Mesenchymal stem cell (in vitro differentiated cells and primary cell): ENCODE measurements around the gene LEF1.

Experiments used
- DNase-seq: peaks from one replicate; pipeline ENCODE4 v3.0.0-alpha.2; 2013
- H2AFZ ChIP-seq: one replicate; pipeline ENCODE4 v1.6.1; 2013; ENCODE audit warnings: low read depth, mild to moderate bottlenecking, control low read depth, inconsistent platforms, low read length, moderate library complexity
- H2AK5ac ChIP-seq: 2 replicates; pipeline ENCODE4 v1.6.1; 2013; ENCODE audit warnings: low read length, moderate library complexity, mild to moderate bottlenecking, inconsistent platforms; ENCODE audit not compliant: severe bottlenecking
- H2BK120ac ChIP-seq: one replicate; pipeline ENCODE4 v1.6.1; 2013; ENCODE audit warnings: low read depth, mild to moderate bottlenecking, inconsistent platforms, low read length, moderate library complexity
- H2BK12ac ChIP-seq, 2 experiments: one replicate each; pipeline ENCODE4 v1.6.1; 2013; ENCODE audit warnings: inconsistent platforms in 2 of 2, low read length in 2 of 2, mild to moderate bottlenecking in 2 of 2, moderate library complexity in 2 of 2, control low read depth in 1 of 2
- H2BK15ac ChIP-seq: one replicate; pipeline ENCODE4 v1.6.1; 2013; ENCODE audit warnings: mild to moderate bottlenecking, low read depth, inconsistent platforms; ENCODE audit not compliant: poor library complexity, severe bottlenecking
- H2BK5ac ChIP-seq: 2 replicates; pipeline ENCODE4 v1.6.1; 2013; ENCODE audit warnings: low read depth, mild to moderate bottlenecking, low read length, control low read depth, inconsistent platforms; ENCODE audit not compliant: poor library complexity, severe bottlenecking
- H3K14ac ChIP-seq, 2 experiments: one replicate each; pipeline ENCODE4 v1.6.1; 2013; ENCODE audit warnings: inconsistent platforms in 2 of 2, low read length in 2 of 2, control low read depth in 1 of 2, mild to moderate bottlenecking in 1 of 2, moderate library complexity in 1 of 2
- H3K18ac ChIP-seq, 2 experiments: one replicate each; pipeline ENCODE4 v1.6.1; 2013; ENCODE audit warnings: inconsistent platforms in 2 of 2, low read length in 2 of 2, control low read depth in 1 of 2, low read depth in 1 of 2, mild to moderate bottlenecking in 1 of 2
- H3K23ac ChIP-seq, 2 experiments: one replicate each; pipeline ENCODE4 v1.6.1; 2013; ENCODE audit warnings: inconsistent platforms in 2 of 2, low read length in 2 of 2, mild to moderate bottlenecking in 2 of 2, moderate library complexity in 2 of 2, control low read depth in 1 of 2
- H3K27ac ChIP-seq: 2 replicates; pipeline ENCODE4 v1.5.1; 2013; ENCODE audit warnings: mild to moderate bottlenecking, moderate library complexity, low read length, control low read depth, inconsistent platforms; ENCODE audit not compliant: poor library complexity, severe bottlenecking
- H3K27me3 ChIP-seq, 2 experiments: 2 replicates each; pipeline versions ENCODE4 v1.6.1 to v1.7.0; 2013; ENCODE audit warnings: low read length in 2 of 2, mild to moderate bottlenecking in 2 of 2, moderate library complexity in 2 of 2, control low read depth in 1 of 2, inconsistent platforms in 1 of 2; ENCODE audit not compliant: control insufficient read depth in 1 of 2, insufficient read depth in 1 of 2
- H3K36me3 ChIP-seq, 2 experiments: 2 replicates each; pipeline versions ENCODE4 v1.6.1 to v1.7.0; 2013; ENCODE audit warnings: low read length in 2 of 2, control low read depth in 1 of 2, inconsistent platforms in 1 of 2, low read depth in 1 of 2, mild to moderate bottlenecking in 1 of 2; ENCODE audit not compliant: insufficient read depth in 2 of 2, control insufficient read depth in 1 of 2
- H3K4ac ChIP-seq, 2 experiments: one replicate each; pipeline ENCODE4 v1.6.1; 2013; ENCODE audit warnings: inconsistent platforms in 2 of 2, low read length in 2 of 2, mild to moderate bottlenecking in 2 of 2, moderate library complexity in 2 of 2, control low read depth in 1 of 2, low read depth in 1 of 2
- H3K4me1 ChIP-seq: 2 replicates; pipeline ENCODE4 v1.6.1; 2013; ENCODE audit warnings: low read depth, low read length, control low read depth; ENCODE audit not compliant: control insufficient read depth, insufficient read depth
- H3K4me2 ChIP-seq: 2 replicates; pipeline ENCODE4 v1.6.1; 2013; ENCODE audit warnings: low read length, mild to moderate bottlenecking, inconsistent platforms; ENCODE audit not compliant: poor library complexity, severe bottlenecking
- H3K4me3 ChIP-seq, 2 experiments: 2 replicates each; pipeline versions ENCODE4 v1.5.1 to v1.7.0; 2013; ENCODE audit warnings: low read length in 2 of 2, mild to moderate bottlenecking in 2 of 2, control low read depth in 1 of 2, low read depth in 1 of 2; ENCODE audit not compliant: insufficient read depth in 1 of 2
- H3K79me1 ChIP-seq: replicated peaks from 2 replicates; pipeline ENCODE4 v1.6.1; 2013; ENCODE audit warnings: mild to moderate bottlenecking, control low read depth, low read length, inconsistent platforms; ENCODE audit not compliant: poor library complexity, severe bottlenecking
- H3K9ac ChIP-seq: 2 replicates; pipeline ENCODE4 v1.7.0; 2013; ENCODE audit warnings: mild to moderate bottlenecking, low read length, moderate library complexity
- H3K9me3 ChIP-seq: 2 replicates; pipeline ENCODE4 v1.7.0; 2013; ENCODE audit warnings: mild to moderate bottlenecking, low read length; ENCODE audit not compliant: control insufficient read depth
- H4K8ac ChIP-seq: one replicate; pipeline ENCODE4 v1.6.1; 2013; ENCODE audit warnings: inconsistent platforms, mild to moderate bottlenecking, low read length, moderate library complexity
- H4K91ac ChIP-seq: one replicate; pipeline ENCODE4 v1.6.1; 2013; ENCODE audit warnings: mild to moderate bottlenecking, low read length, inconsistent platforms
- WGBS: methylation state at CpG from one replicate; pipeline ENCODE4 v1.1.7; 2013; ENCODE audit warnings: mixed read lengths; 5-methylcytosine and 5-hydroxymethylcytosine counted together

Gene LEF1

GRCh38 chr4:108092288-108092687, 76.4 kb downstream of the LEF1 start:
- Histone ChIP-seq H4K91ac (no peak overlapping the region), H3K23ac (no peak overlapping the region), H3K4me2 (no peak overlapping the region), H3K27me3 (peaks cover 0 to 11% of the 10 kb centered on the region in 2 experiments), H3K18ac (no peak overlapping the region), H3K4me3 (no peak overlapping the region), H3K9me3 (no peaks in the 10 kb centered on the region), H3K4ac (no peak overlapping the region), H2AFZ (no peak overlapping the region), H3K4me1 (no peaks in the 10 kb centered on the region), H3K79me1 (no peaks in the 10 kb centered on the region), H3K27ac (no peak overlapping the region), H3K14ac (no peak overlapping the region), H2BK15ac (no peak overlapping the region), H3K9ac (no peak overlapping the region), H4K8ac (no peak overlapping the region), H2AK5ac (no peak overlapping the region), H2BK120ac (no peak overlapping the region), H2BK12ac (no peak overlapping the region), H2BK5ac (no peak overlapping the region), H3K36me3 (no peaks in the 10 kb centered on the region)
- 88% methylated on average over 1 of the region's 2 CpGs for WGBS
- no peak for DNase-seq

- Histone ChIP-seq H3K79me1 (no peaks in the 10 kb centered on the region), H3K4ac (no peak overlapping the region), H3K23ac (no peak overlapping the region), H2BK12ac (no peak overlapping the region), H4K91ac (no peak overlapping the region), H3K9me3 (no peaks in the 10 kb centered on the region), H3K18ac (no peak overlapping the region), H3K27me3 (no peaks in the 10 kb centered on the region), H2BK120ac (no peak overlapping the region), H4K8ac (no peak overlapping the region), H2AK5ac (no peak overlapping the region), H3K36me3 (no peaks in the 10 kb centered on the region), H3K14ac (no peak overlapping the region), H3K9ac (no peak overlapping the region), H2AFZ (no peak overlapping the region), H3K4me2 (no peak overlapping the region), H2BK5ac (no peak overlapping the region), H3K4me3 (no peak overlapping the region), H2BK15ac (no peak overlapping the region), H3K27ac (no peak overlapping the region), H3K4me1 (no peaks in the 10 kb centered on the region)
- DNase-seq, result no peak
- WGBS, result 84% methylated on average over 3 of the region's 6 CpGs
These were observed 81.3 kb downstream of the LEF1 start for GRCh38 chr4:108087293-108087967.

- Histone ChIP-seq H4K8ac (no peak overlapping the region), H2BK12ac (no peak overlapping the region), H4K91ac (no peak overlapping the region), H3K79me1 (no peaks in the 10 kb centered on the region), H3K27ac (no peak overlapping the region), H2AK5ac (no peak overlapping the region), H3K4me3 (no peak overlapping the region), H3K4me1 (no peaks in the 10 kb centered on the region), H3K4me2 (no peak overlapping the region), H3K9ac (no peak overlapping the region), H2BK120ac (no peak overlapping the region), H3K36me3 (peaks cover 0 to 3% of the 10 kb centered on the region in 2 experiments), H3K18ac (no peak overlapping the region), H3K23ac (no peak overlapping the region), H2BK15ac (no peak overlapping the region), H3K14ac (no peak overlapping the region), H3K4ac (no peak overlapping the region), H2AFZ (no peak overlapping the region), H3K27me3 (no peaks in the 10 kb centered on the region), H3K9me3 (no peaks in the 10 kb centered on the region), H2BK5ac (no peak overlapping the region)
- WGBS, result 90% methylated on average over 15 of the region's 16 CpGs
- DNase-seq, result no peak
These were observed 87.5 kb downstream of the LEF1 start for GRCh38 chr4:108081256-108081655.

- Histone ChIP-seq H3K9me3 (no peaks in the 10 kb centered on the region), H2BK12ac (no peak overlapping the region), H3K4ac (no peak overlapping the region), H3K4me2 (no peak overlapping the region), H2BK15ac (no peak overlapping the region), H4K91ac (no peak overlapping the region), H3K14ac (no peak overlapping the region), H3K4me3 (no peak overlapping the region), H3K9ac (no peak overlapping the region), H3K4me1 (no peaks in the 10 kb centered on the region), H2BK5ac (no peak overlapping the region), H2BK120ac (no peak overlapping the region), H2AFZ (no peak overlapping the region), H3K36me3 (peaks cover 0 to 3% of the 10 kb centered on the region in 2 experiments), H3K79me1 (no peaks in the 10 kb centered on the region), H3K27ac (no peak overlapping the region), H2AK5ac (no peak overlapping the region), H3K27me3 (no peaks in the 10 kb centered on the region), H4K8ac (no peak overlapping the region), H3K18ac (no peak overlapping the region), H3K23ac (no peak overlapping the region)
- no peak for DNase-seq
- WGBS, result 98% methylated on average over 10 of the region's 10 CpGs
These were observed 88.0 kb downstream of the LEF1 start for GRCh38 chr4:108080747-108081146.
